ENCODE results near the gene KEL. TPM values are rescaled to one million over a fixed set of nuclear protein-coding genes. Genes with fewer than 3 reads are reported as not detected.

The KEL gene
- total RNA-seq, 1 donor from 2014 or later = not detected

DNA sequence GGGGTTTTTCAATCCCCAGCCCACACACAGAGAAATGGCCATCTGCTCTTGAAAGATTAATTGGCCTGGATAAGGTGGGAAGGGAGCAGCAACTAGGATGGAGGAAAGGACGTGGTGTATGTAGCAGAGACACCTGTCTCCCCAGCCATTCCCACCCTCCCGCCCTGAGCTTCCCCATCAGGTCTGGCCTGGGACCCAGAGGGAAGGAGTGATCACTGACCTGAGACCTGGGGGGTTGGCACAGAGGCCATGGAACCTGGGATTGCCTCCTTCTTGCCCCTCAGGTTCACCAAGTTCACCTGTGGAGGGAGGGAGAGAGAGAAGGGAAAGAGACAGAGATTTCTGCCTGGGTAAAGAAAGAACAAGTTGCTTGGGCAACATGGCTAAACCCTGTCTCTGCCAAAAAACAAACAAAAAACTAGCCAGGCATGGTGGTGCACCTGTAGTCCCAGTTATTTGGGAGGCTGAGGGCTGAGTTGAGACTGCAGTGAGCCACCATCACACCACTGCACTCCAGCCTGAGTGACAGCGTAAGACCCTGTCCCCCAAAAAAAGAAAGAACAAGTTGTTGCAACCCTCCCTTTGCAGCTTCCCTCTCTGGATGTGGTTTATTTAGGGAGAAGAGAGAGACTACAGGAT, 65.3 kb downstream of the KEL start:
- no peak overlapping the region for H3K4me3 ChIP-seq (ENCODE audit: low read depth, low read length)
- TF ChIP-seq, protein P1, sequence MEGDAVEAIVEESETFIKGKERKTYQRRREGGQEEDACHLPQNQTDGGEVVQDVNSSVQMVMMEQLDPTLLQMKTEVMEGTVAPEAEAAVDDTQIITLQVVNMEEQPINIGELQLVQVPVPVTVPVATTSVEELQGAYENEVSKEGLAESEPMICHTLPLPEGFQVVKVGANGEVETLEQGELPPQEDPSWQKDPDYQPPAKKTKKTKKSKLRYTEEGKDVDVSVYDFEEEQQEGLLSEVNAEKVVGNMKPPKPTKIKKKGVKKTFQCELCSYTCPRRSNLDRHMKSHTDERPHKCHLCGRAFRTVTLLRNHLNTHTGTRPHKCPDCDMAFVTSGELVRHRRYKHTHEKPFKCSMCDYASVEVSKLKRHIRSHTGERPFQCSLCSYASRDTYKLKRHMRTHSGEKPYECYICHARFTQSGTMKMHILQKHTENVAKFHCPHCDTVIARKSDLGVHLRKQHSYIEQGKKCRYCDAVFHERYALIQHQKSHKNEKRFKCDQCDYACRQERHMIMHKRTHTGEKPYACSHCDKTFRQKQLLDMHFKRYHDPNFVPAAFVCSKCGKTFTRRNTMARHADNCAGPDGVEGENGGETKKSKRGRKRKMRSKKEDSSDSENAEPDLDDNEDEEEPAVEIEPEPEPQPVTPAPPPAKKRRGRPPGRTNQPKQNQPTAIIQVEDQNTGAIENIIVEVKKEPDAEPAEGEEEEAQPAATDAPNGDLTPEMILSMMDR (IDR thresholded peaks at IDR 0.05; ENCODE audit: insufficient read depth, low read length, severe bottlenecking) = no peak
- no peaks in the 10 kb centered on the region for H3K27me3 ChIP-seq (ENCODE audit: control insufficient read depth, insufficient read depth, low read length)
- H3K36me3 ChIP-seq (ENCODE audit: control insufficient read depth, insufficient read depth, low read length) = no peaks in the 10 kb centered on the region
- FAIRE-seq (peak; percentile 36), DNase-seq (ENCODE audit: low read depth) (no peak)

DNA sequence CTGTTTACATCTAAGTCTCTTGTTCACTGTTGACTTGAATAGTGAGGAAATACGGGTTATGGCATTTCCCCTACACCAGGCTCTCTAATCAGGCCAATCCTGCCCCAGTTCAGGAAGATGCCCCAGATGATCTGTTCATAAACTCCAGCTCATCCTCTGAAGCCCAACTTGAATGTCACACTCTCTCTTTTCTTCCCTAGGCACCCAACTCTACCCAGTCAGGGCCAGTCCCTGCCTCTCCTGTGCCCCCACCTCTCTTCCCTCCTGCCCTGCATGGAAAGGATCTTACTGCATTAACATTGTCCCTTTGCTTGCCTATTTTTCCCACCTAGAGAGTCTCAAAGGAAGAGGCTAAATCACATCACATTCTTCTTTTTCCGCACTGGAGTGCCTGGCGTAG, 66.0 kb downstream of the KEL start:
- TF ChIP-seq, protein P1 (IDR thresholded peaks at IDR 0.05; ENCODE audit: insufficient read depth, low read length, severe bottlenecking) = no peak
- no peaks in the 10 kb centered on the region for H3K36me3 ChIP-seq (ENCODE audit: control insufficient read depth, insufficient read depth, low read length)
- FAIRE-seq (no peak), DNase-seq (ENCODE audit: low read depth) (no peak)
- no peaks in the 10 kb centered on the region for H3K27me3 ChIP-seq (ENCODE audit: control insufficient read depth, insufficient read depth, low read length)
- H3K4me3 ChIP-seq (ENCODE audit: low read depth, low read length) = no peak overlapping the region

- Histone ChIP-seq H3K27me3 (ENCODE audit: control insufficient read depth, insufficient read depth, low read length) (no peaks in the 10 kb centered on the region), H3K4me3 (ENCODE audit: low read depth, low read length) (no peak overlapping the region), H3K36me3 (ENCODE audit: control insufficient read depth, insufficient read depth, low read length) (no peaks in the 10 kb centered on the region)
- TF ChIP-seq, protein P1 (IDR thresholded peaks at IDR 0.05; ENCODE audit: insufficient read depth, low read length, severe bottlenecking) = no peak
- FAIRE-seq = no peak
- DNase-seq (ENCODE audit: low read depth) = no peak
Observed at GRCh38 chr7:142894985-142895593, 67.1 kb downstream of the KEL start.

DNA sequence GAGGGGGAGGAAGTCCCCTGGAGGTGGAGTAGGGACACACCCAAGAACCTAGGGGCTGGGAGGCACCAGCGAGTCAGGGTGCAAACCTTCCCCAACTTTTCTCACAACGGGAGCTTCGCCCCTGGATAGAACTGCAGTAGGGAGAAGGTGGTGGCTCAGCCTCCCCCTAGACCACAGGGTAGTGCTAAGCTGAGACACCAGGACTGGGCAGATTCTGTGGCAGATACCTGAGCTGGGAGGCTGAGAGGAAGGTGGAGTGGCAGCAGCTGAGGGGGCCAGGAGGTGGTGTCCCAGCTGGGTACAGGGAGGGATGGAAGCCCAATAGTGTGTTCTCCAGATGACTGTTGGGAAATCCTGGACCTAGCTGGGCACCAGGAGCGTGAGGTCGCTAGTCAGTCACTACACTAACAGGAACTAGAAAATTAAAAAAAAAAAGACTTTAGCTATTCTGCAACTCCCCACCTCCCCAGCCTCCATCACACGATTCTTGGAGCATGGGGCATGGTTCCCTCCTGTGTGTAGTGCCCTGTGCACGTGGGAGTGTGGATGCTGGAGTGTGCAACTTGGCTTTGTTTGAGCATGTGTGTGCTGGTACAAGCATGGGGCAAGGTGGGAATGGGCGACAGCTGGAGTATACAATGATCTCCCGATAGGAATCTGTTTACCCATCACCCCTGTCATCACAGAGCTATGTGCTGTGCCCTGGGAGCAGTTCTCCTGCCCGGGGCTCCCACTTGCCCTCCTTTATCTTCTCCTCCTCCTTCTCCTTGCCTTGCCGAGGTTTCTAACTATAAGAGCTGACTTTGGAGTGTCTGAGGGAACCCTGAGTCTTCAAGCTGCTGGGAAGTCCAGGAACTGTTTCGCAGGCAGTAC, 67.8 kb downstream of the KEL start:
- DNase-seq (ENCODE audit: low read depth) (no peak), FAIRE-seq (no peak)
- no peak overlapping the region for H3K4me3 ChIP-seq (ENCODE audit: low read depth, low read length)
- TF ChIP-seq, protein P1 (IDR thresholded peaks at IDR 0.05; ENCODE audit: insufficient read depth, low read length, severe bottlenecking) = no peak
- H3K36me3 ChIP-seq (ENCODE audit: control insufficient read depth, insufficient read depth, low read length) = no peaks in the 10 kb centered on the region
- H3K27me3 ChIP-seq (ENCODE audit: control insufficient read depth, insufficient read depth, low read length) = no peaks in the 10 kb centered on the region

- H3K36me3 ChIP-seq (ENCODE audit: control insufficient read depth, insufficient read depth, low read length) = no peaks in the 10 kb centered on the region
- no peak for DNase-seq (ENCODE audit: low read depth)
- TF ChIP-seq, protein P1 (IDR thresholded peaks at IDR 0.05; ENCODE audit: insufficient read depth, low read length, severe bottlenecking) = no peak
- H3K27me3 ChIP-seq (ENCODE audit: control insufficient read depth, insufficient read depth, low read length) = no peaks in the 10 kb centered on the region
- no peak overlapping the region for H3K4me3 ChIP-seq (ENCODE audit: low read depth, low read length)
- no peak for FAIRE-seq
Observed at GRCh38 chr7:142892951-142893350, 69.2 kb downstream of the KEL start.

Measured in bronchial epithelial cell (primary cell).